ENCODE results near the gene FANCC.

Gene FANCC

GRCh38 chr9:95193067-95193466, 124.4 kb downstream of the FANCC start:
- DNase-seq (ENCODE audit: low read depth) = no peak
- H3K4me3 ChIP-seq (ENCODE audit: low read length) = no peak overlapping the region
- TF ChIP-seq CTCF (conservative IDR thresholded peaks at IDR 0.05; ENCODE audit: low read length) = no peak

GRCh38 chr9:95192631-95193030, 124.9 kb downstream of the FANCC start:
- no peak for DNase-seq (ENCODE audit: low read depth)
- no peak for TF ChIP-seq CTCF (conservative IDR thresholded peaks at IDR 0.05; ENCODE audit: low read length)
- H3K4me3 ChIP-seq (ENCODE audit: low read length) = no peak overlapping the region

GRCh38 chr9:95190413-95190812, 127.1 kb downstream of the FANCC start:
- no peak for DNase-seq (ENCODE audit: low read depth)
- TF ChIP-seq CTCF (conservative IDR thresholded peaks at IDR 0.05; ENCODE audit: low read length) = no peak
- H3K4me3 ChIP-seq (ENCODE audit: low read length) = no peak overlapping the region

- no peak for TF ChIP-seq CTCF (conservative IDR thresholded peaks at IDR 0.05; ENCODE audit: low read length)
- H3K4me3 ChIP-seq (ENCODE audit: low read length) = no peak overlapping the region
- no peak for DNase-seq (ENCODE audit: low read depth)
Observed at GRCh38 chr9:95189251-95190098, 128.0 kb downstream of the FANCC start.

- DNase-seq (ENCODE audit: low read depth) = no peak
- no peak overlapping the region for H3K4me3 ChIP-seq (ENCODE audit: low read length)
- no peak for TF ChIP-seq CTCF (conservative IDR thresholded peaks at IDR 0.05; ENCODE audit: low read length)
Observed at GRCh38 chr9:95188459-95188858, 129.1 kb downstream of the FANCC start.

GRCh38 chr9:95185956-95186355, 131.6 kb downstream of the FANCC start:
- no peak overlapping the region for H3K4me3 ChIP-seq (ENCODE audit: low read length)
- no peak for DNase-seq (ENCODE audit: low read depth)
- no peak for TF ChIP-seq CTCF (conservative IDR thresholded peaks at IDR 0.05; ENCODE audit: low read length)

- H3K4me3 ChIP-seq (ENCODE audit: low read length) = no peak overlapping the region
- TF ChIP-seq CTCF (conservative IDR thresholded peaks at IDR 0.05; ENCODE audit: low read length) = peak; percentile 24
- no peak for DNase-seq (ENCODE audit: low read depth)
Observed at GRCh38 chr9:95182854-95183563, 134.5 kb downstream of the FANCC start.

Data from AG10803 (cell line).